Stimulated activated naive CD8-positive, alpha-beta T cell treated with anti-CD3 and anti-CD28 coated beads, Interleukin-15, Interleukin-2, amounts not matched to agents 100 ng/mL and 50 ng/mL, for 24 hours (primary cell): ENCODE data around the gene IKBKG.
A peak's percentile ranks its signal among the peaks of the same experiment; 100 is the strongest.
"Not testable (repeated sequence)": the region's sequence is repeated elsewhere in the genome, so short reads cannot be mapped to it uniquely, and the experiment has no call there.

Experiments used
- H3K27ac Mint-ChIP-seq: one replicate; pipeline ENCODE4 v1.8.0; 2021; ENCODE audit warnings: mild to moderate bottlenecking, mixed read lengths
- H3K27me3 Mint-ChIP-seq: one replicate; pipeline ENCODE4 v1.8.0; 2021; ENCODE audit warnings: mixed read lengths
- H3K36me3 Mint-ChIP-seq: one replicate; pipeline ENCODE4 v1.8.0; 2021; ENCODE audit warnings: low read depth, mixed read lengths
- H3K4me1 Mint-ChIP-seq: one replicate; pipeline ENCODE4 v1.8.0; 2021; ENCODE audit warnings: low read depth, mixed read lengths
- H3K4me3 Mint-ChIP-seq: one replicate; pipeline ENCODE4 v1.8.0; 2021; ENCODE audit warnings: mild to moderate bottlenecking, mixed read lengths
- H3K9me3 Mint-ChIP-seq: one replicate; pipeline ENCODE4 v1.8.0; 2021; ENCODE audit warnings: mixed read lengths

Gene IKBKG

DNA sequence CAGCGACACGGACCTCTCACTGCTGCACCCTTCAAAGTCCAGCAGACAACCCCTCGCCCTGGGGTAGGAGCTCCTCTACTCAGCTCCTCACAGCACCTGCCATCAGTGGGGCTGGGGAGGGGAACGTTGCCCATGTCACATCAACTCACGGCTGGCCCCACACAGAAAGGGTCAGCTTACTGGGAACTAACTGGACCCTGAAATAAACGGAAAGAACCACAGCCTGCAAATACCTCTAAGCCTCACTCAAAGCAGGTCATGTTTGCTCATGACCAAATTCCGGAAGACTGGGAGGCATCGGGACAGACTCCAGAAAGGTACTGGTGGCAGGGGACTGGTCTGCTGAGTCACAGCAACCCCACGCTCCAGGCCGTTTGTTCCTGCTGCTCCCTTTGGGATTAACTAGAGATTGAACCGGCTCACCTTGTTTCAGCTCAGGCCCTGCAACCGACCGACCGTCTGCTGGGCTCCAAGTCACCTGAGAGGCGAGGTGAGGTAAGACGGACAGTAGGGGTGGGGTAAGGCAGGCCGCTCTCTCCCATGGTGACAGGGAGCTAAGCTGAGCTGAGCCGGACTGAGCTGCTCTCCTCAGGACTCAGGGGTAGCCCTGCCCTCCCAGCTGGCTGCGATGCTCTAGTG lies 6.4 kb upstream of the IKBKG start:
- peak overlapping the region; percentile 97 for H3K27ac Mint-ChIP-seq
- no peaks in the 10 kb centered on the region for H3K27me3 Mint-ChIP-seq
- H3K36me3 Mint-ChIP-seq = peaks cover 21% of the 10 kb centered on the region
- no peaks in the 10 kb centered on the region for H3K9me3 Mint-ChIP-seq
- H3K4me3 Mint-ChIP-seq = no peak overlapping the region
- H3K4me1 Mint-ChIP-seq = peaks cover 59% of the 10 kb centered on the region

DNA sequence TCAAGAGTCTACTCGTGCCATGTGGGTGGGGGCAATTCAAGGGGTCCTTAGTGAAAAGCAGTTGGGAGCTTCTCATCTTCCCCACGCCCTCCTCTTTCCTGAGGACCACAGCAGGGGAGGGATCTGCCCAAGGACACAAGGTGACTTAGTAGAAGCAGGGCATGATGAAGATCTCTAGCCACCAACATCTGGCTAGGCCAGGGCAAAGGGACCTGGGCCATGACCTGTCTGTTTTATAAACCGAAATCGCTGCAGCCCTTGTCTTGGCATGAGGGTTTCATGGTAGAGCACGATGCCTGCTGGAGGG lies 5.9 kb upstream of the IKBKG start:
- H3K27ac Mint-ChIP-seq = peak overlapping the region; percentile 97
- H3K4me1 Mint-ChIP-seq = peaks cover 64% of the 10 kb centered on the region
- H3K36me3 Mint-ChIP-seq = peaks cover 21% of the 10 kb centered on the region
- no peaks in the 10 kb centered on the region for H3K27me3 Mint-ChIP-seq
- no peak overlapping the region for H3K4me3 Mint-ChIP-seq
- H3K9me3 Mint-ChIP-seq = no peaks in the 10 kb centered on the region

GRCh38 chrX:154541896-154542722 lies 5.3 kb upstream of the IKBKG start:
- Mint-ChIP-seq H3K27me3 (no peaks in the 10 kb centered on the region), H3K9me3 (no peaks in the 10 kb centered on the region), H3K27ac (peak overlapping the region; percentile 97), H3K36me3 (peaks cover 21% of the 10 kb centered on the region), H3K4me1 (peaks cover 64% of the 10 kb centered on the region), H3K4me3 (peak overlapping the region; percentile 87)

DNA sequence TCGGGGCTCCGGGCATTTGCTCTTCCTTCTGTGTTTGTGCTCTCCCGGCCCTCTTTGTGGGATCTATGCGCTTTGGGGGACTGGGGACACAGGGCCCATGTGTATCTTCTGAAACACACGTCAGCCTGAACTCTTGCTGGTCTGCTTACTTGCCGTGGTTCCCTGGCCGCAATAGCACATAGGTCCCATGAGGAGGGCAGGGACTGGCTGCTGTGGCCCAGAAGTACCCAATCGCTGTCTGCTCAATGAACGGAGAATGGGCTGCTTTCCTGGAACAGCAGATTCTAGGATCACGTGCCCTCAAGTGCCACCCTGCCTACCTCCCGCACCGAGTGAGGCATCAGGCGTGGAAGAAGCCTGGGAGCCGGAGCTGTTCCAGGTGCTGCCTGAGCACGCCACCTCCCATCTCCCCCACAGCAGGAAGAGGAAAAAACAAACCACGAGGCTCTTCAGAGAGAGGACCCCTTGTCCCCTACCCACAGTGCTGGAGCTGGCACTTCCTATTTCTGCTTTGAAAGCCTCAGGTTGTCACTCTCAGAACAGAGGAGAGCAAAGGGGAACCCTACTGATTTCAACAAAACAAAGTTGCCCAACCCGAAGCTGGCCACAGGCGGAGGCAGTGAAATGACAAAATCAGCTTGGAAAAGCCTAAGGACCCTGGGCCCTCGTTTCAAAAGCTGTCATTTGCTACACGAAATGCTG lies 4.5 kb upstream of the IKBKG start:
- Mint-ChIP-seq H3K36me3 (peaks cover 22% of the 10 kb centered on the region), H3K27me3 (no peaks in the 10 kb centered on the region), H3K27ac (peak overlapping the region; percentile 97), H3K9me3 (no peaks in the 10 kb centered on the region), H3K4me1 (peaks cover 61% of the 10 kb centered on the region), H3K4me3 (peak overlapping the region; percentile 87)

GRCh38 chrX:154545673-154546274 lies 1.6 kb upstream of the IKBKG start:
- Mint-ChIP-seq H3K36me3 (peaks cover 31% of the 10 kb centered on the region), H3K4me1 (peaks cover 63% of the 10 kb centered on the region), H3K4me3 (peak overlapping the region; percentile 81), H3K9me3 (no peaks in the 10 kb centered on the region), H3K27ac (no peak overlapping the region), H3K27me3 (no peaks in the 10 kb centered on the region)

DNA sequence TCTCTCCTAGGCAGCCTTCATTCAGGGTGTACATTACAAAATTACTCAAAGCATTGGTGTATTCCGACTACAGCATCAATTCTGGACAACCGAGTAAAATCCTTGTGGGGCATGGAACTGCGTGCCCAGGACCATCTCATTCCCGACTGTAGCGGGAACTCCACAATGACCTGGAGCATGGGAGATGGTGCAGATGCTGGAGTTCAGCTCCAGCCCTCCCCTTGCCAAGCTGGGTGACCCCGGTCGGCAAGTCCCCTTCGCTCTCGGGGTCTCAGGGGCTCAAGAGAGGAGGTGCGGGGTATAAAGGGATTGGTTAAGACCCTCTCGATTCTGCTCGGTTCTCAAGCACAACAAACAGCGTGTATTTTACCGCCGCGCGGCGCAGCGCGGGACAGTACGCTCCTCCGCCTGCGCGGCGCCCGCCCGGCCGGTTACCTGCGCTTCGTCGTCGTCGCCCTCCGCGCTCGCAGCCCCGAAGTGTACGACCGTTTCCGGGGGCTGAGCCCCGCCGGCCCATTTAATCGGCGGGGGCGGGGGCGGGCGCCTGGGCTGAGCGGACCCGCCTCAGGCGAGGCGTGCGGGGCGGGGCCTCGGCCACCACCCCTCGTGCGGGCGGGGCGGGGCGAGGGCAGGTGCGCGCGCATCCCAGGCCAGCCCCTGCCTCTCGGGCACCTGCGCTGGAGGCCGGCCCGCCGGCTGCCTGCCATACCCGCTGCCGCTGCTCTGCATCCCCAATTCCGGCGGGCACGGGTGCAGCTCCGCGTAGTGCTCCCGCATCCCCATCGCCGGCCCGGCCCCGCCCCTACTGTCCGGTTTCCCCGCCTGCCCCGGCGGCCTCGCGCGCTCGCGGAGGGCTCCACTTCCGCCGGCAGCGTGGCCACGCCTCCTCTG lies 821 bp upstream of the IKBKG start, which contains the start of gene G6PD:
Gene G6PD, minus strand, starts transcription at position 493 of the 891 bp plus-strand sequence. CDS start 691 bp downstream, outside the sequence.
- H3K36me3 Mint-ChIP-seq = peaks cover 34% of the 10 kb centered on the region
- H3K4me1 Mint-ChIP-seq = peaks cover 64% of the 10 kb centered on the region
- no peaks in the 10 kb centered on the region for H3K9me3 Mint-ChIP-seq
- no peaks in the 10 kb centered on the region for H3K27me3 Mint-ChIP-seq
- H3K27ac Mint-ChIP-seq = peak within 1 kb of the TSS; percentile 96
- peak within 1 kb of the TSS; percentile 99 for H3K4me3 Mint-ChIP-seq

GRCh38 chrX:154548028-154548316 lies 552 bp downstream of the IKBKG start:
- Mint-ChIP-seq H3K27me3 (no peaks in the 10 kb centered on the region), H3K9me3 (no peaks in the 10 kb centered on the region), H3K4me3 (peak overlapping the region; percentile 99), H3K4me1 (peaks cover 53% of the 10 kb centered on the region), H3K36me3 (peaks cover 31% of the 10 kb centered on the region), H3K27ac (peak overlapping the region; percentile 96)

DNA sequence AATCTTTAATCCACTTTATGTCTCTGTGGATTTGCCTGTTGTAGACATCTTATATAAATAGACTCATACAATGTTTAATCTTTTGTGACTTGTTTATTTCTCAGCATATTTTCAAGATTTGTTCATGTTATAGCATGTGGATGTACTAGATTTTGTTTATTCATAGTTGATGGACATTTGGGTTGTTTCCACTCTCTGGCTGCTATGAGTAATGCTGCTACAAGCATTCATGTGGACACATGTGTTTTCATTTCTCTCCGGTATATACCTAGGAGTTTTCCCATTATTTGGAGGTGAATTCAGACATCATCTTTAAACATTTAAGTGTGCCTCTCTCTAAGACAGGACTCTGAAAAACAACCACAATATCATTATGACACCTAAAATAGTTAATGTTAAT lies 2.3 kb downstream of the IKBKG start:
- peaks cover 44% of the 10 kb centered on the region for H3K4me1 Mint-ChIP-seq

DNA sequence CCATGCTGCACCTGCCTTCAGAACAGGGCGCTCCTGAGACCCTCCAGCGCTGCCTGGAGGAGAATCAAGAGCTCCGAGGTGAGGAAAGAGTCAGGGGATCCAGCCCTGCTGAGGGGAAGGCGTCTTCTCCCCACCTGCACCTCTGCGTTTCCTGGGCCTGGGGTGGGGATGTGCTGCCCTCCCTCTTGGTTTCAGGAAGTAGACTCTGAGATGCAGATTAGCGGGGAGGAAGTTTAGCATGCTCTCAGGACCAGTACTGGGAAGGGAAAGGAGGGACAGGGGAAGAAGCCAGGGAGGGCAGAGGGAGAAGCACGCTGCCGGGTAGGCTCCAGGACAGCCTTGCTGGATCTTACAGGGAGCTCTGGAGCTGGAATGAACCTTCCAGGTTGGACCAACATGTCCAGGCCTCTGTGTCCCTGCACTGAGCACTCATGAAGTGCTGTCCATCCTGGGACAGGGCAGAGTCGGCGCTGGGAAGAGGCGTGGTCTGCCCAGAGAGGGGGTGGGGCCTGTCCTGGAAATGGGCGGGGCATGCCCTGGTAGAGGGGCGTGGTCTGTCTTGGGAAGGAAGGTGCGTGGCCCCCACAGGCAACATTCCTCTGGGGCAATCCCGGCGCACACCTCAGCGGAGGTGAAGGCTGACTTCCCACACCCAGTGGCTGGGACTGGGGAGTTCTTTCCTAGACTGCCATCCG lies 4.8 kb downstream of the IKBKG start:
- not testable (repeated sequence) for H3K27ac Mint-ChIP-seq, H3K4me3 Mint-ChIP-seq, H3K9me3 Mint-ChIP-seq, H3K27me3 Mint-ChIP-seq
- H3K36me3 Mint-ChIP-seq = peaks cover 26% of the 10 kb centered on the region
- peaks cover 29% of the 10 kb centered on the region for H3K4me1 Mint-ChIP-seq

More for the DNA sequence above, 2.3 kb downstream of the IKBKG start:
- no peaks in the 10 kb centered on the region for H3K27me3 Mint-ChIP-seq
- peaks cover 27% of the 10 kb centered on the region for H3K36me3 Mint-ChIP-seq
- H3K4me3 Mint-ChIP-seq = peak overlapping the region; percentile 67
- no peaks in the 10 kb centered on the region for H3K9me3 Mint-ChIP-seq
- peak overlapping the region; percentile 89 for H3K27ac Mint-ChIP-seq

DNA sequence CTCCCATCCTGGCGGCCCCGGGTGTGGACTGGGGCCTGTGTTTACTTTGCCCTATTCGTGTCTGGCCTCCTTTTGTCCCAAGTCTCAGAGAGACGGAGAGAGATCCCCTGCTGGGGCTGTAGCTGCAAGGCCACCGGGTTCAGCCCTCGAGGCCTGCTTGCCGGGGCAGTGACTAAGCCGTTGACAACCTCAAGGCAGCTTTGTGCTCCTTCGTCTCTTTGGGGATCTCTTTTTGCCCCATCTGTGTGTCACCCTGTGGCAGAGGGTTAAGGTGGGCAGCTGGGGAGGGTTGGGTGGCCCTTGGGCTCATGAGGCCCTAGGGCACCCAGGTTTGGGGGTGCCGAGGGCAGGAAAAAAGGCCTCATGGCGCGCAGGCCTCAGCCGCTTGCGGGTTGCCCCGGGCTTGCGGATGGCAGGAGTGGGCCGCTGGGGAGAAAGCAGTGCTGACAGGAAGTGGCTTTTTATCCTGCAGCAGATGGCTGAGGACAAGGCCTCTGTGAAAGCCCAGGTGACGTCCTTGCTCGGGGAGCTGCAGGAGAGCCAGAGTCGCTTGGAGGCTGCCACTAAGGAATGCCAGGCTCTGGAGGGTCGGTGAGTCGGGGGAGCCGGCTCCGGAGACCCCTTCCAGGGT lies 10.8 kb downstream of the IKBKG start:
- H3K27me3 Mint-ChIP-seq, H3K4me3 Mint-ChIP-seq, H3K9me3 Mint-ChIP-seq, H3K27ac Mint-ChIP-seq, H3K4me1 Mint-ChIP-seq, H3K36me3 Mint-ChIP-seq: not testable (repeated sequence)

DNA sequence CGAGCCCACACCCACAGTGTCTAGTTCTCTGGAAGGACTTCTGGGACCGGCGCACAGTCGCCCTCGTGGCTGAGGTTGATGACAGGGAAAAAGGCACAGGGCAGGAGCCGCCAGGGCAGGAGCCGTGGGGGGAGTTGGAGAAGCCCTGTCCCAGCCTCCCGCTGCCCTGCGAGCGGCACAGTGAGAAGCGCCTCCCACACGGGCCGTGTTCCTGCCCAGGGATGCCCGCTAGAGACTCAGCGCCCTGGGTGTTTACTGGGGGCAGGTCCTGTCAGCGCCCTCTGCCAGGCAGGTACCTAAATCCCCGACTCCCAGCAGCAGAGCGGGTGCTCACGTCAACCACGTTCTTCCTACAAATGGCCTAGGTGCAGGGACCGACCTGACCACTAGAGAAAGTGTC lies 11.5 kb downstream of the IKBKG start:
- H3K27me3 Mint-ChIP-seq, H3K36me3 Mint-ChIP-seq, H3K9me3 Mint-ChIP-seq, H3K4me3 Mint-ChIP-seq, H3K4me1 Mint-ChIP-seq, H3K27ac Mint-ChIP-seq: not testable (repeated sequence)

GRCh38 chrX:154560326-154560725 lies 12.9 kb downstream of the IKBKG start:
- not testable (repeated sequence) for H3K4me3 Mint-ChIP-seq, H3K27me3 Mint-ChIP-seq, H3K36me3 Mint-ChIP-seq, H3K9me3 Mint-ChIP-seq, H3K4me1 Mint-ChIP-seq, H3K27ac Mint-ChIP-seq

GRCh38 chrX:154562295-154562694 lies 14.9 kb downstream of the IKBKG start:
- H3K4me1 Mint-ChIP-seq, H3K27ac Mint-ChIP-seq, H3K36me3 Mint-ChIP-seq, H3K27me3 Mint-ChIP-seq, H3K9me3 Mint-ChIP-seq, H3K4me3 Mint-ChIP-seq: not testable (repeated sequence)

DNA sequence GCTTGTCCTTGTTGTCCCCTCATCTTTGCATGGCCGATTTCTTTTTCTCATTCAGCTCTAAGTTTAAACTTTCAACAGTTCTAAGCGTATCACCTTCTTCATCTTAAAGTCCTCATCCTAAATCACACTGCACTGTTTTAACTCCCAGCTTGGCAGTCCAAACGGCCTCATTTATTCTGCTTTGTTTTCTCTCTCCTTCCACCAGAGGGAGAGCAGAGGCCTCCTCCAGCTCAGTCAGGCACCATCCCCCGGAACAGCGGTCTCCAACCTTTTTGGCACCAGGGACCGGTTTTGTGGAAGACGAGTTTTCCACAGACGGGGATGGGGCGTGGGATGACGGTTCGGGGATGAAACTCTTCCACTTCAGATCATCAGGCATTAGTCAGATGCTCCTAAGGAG lies 22.9 kb downstream of the IKBKG start:
- not testable (repeated sequence) for H3K4me1 Mint-ChIP-seq, H3K4me3 Mint-ChIP-seq, H3K36me3 Mint-ChIP-seq, H3K27ac Mint-ChIP-seq, H3K27me3 Mint-ChIP-seq, H3K9me3 Mint-ChIP-seq
